Fibroblast of skin of back (primary cell): ENCODE data around the gene RGS19.

Experiments
- DNase-seq: peaks from one replicate; pipeline ENCODE4 v3.0.0-alpha.2; 2013

Gene RGS19

GRCh38 chr20:64107736-64108457 is 28.6 kb upstream of the RGS19 start:
- DNase-seq: no peak

- no peak for DNase-seq
Observed at GRCh38 chr20:64106981-64107735, 27.8 kb upstream of the RGS19 start, which contains the start of gene NPBWR2. NPBWR2 (minus strand) TSS chr20:64107565; CDS start chr20:64106831, 734 bp downstream.

- no peak for DNase-seq
Observed at GRCh38 chr20:64106435-64106961, 27.2 kb upstream of the RGS19 start.

GRCh38 chr20:64105846-64106434 is 26.6 kb upstream of the RGS19 start:
- no peak for DNase-seq

- no peak for DNase-seq
Observed at GRCh38 chr20:64104667-64105451, 25.5 kb upstream of the RGS19 start.

GRCh38 chr20:64103871-64104666 is 24.8 kb upstream of the RGS19 start:
- DNase-seq: no peak

- no peak for DNase-seq
Observed at GRCh38 chr20:64102647-64103354, 23.5 kb upstream of the RGS19 start.

- DNase-seq: no peak
Observed at GRCh38 chr20:64101731-64102621, 22.7 kb upstream of the RGS19 start.

GRCh38 chr20:64100946-64101688 is 21.8 kb upstream of the RGS19 start:
- DNase-seq: no peak

GRCh38 chr20:64100566-64100888 is 21.2 kb upstream of the RGS19 start:
- DNase-seq: no peak

GRCh38 chr20:64099880-64100565 is 20.7 kb upstream of the RGS19 start:
- DNase-seq: no peak

GRCh38 chr20:64099086-64099786 is 19.9 kb upstream of the RGS19 start:
- DNase-seq: no peak

GRCh38 chr20:64098471-64099013 is 19.2 kb upstream of the RGS19 start:
- DNase-seq: no peak

GRCh38 chr20:64096535-64096934 is 17.2 kb upstream of the RGS19 start:
- DNase-seq: no peak

- no peak for DNase-seq
Observed at GRCh38 chr20:64095927-64096326, 16.6 kb upstream of the RGS19 start.

GRCh38 chr20:64095455-64095854 is 16.1 kb upstream of the RGS19 start:
- DNase-seq: no peak

GRCh38 chr20:64093013-64093503 is 13.7 kb upstream of the RGS19 start:
- no peak for DNase-seq
